Measurements from ENCODE around the gene MBOAT2.

The MBOAT2 gene

DNA sequence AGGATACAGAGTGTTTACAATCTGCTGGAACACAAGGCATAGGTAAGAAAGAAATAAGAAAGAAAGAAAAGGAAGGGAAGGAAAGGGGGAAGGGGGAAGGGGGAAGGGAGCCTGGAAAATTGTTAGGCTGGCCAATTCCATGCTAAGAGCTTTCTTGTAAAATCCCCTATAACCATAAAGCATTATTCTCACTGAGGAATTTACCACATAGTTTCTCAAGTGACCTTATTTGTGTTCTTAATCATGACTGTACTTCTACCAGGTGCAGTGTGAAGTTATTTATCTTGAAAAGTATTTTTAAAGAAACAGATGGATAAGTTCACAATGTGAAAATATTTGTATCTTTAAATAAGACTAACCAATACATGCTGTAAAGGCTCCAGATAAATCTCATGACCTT is 126.9 kb downstream of the MBOAT2 start:
- in situ Hi-C loops (cut with HindIII; ENCODE audit: low sequenced_read_pairs): no loop called here
- TF ChIP-seq, protein P1, sequence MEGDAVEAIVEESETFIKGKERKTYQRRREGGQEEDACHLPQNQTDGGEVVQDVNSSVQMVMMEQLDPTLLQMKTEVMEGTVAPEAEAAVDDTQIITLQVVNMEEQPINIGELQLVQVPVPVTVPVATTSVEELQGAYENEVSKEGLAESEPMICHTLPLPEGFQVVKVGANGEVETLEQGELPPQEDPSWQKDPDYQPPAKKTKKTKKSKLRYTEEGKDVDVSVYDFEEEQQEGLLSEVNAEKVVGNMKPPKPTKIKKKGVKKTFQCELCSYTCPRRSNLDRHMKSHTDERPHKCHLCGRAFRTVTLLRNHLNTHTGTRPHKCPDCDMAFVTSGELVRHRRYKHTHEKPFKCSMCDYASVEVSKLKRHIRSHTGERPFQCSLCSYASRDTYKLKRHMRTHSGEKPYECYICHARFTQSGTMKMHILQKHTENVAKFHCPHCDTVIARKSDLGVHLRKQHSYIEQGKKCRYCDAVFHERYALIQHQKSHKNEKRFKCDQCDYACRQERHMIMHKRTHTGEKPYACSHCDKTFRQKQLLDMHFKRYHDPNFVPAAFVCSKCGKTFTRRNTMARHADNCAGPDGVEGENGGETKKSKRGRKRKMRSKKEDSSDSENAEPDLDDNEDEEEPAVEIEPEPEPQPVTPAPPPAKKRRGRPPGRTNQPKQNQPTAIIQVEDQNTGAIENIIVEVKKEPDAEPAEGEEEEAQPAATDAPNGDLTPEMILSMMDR (IDR thresholded peaks at IDR 0.05; ENCODE audit: low read depth, low read length): no peak
- no peak overlapping the region for H3K4me3 ChIP-seq (ENCODE audit: low read depth, low read length)
- DNase-seq (ENCODE audit: low read depth, low spot score): no peak

DNA sequence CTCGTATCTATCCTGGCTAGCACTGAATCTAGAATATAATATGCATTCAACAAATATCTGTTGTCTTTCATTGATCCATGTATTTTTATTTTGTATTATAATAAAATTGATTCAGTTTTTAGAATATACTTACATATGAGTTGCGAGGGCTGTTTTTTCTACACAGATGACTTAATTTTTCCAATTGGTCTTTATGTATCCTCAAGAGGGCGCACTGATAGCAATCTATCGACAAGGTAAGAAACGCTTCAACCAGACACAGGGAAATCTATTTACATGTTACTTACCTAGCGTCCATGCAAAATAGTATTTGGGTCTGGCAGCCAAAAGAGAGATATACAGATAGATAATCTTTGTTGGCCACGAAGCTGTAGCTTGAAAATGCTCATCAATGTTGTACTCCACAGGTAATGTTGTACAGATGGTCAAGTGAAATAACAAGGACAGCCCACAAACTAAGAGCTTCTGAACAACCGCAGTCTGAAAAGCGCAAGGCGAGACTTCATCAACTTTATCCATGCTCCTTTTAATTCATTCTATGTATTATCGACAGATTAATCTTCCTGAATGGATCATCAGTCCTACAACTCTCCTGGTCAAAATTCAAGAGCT is 130.6 kb downstream of the MBOAT2 start:
- TF ChIP-seq, protein P1 (IDR thresholded peaks at IDR 0.05; ENCODE audit: low read depth, low read length): peak; percentile 61
- H3K4me3 ChIP-seq (ENCODE audit: low read depth, low read length): no peak overlapping the region
- in situ Hi-C loops (cut with HindIII; ENCODE audit: low sequenced_read_pairs): no loop called here
- peak; percentile 71 for DNase-seq (ENCODE audit: low read depth, low spot score)

DNA sequence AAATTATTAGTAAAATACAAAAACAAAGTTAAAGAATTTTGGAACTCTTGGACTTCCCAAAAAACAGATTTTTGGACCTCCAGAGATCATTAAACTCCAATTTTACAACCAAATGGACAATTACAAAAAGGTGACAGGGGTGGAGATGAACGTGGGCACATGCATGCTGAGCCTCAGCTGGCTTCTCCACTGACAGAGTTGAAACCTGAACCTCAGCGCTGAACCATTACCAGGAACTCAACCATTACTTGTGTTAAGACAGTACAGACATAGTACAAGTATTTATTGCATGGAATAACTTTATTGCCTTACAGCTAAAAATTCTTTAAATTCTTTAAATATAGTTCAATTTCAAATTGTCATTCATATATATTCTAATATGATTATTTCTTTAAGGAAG is 133.0 kb downstream of the MBOAT2 start:
- H3K4me3 ChIP-seq (ENCODE audit: low read depth, low read length): no peak overlapping the region
- no peak for DNase-seq (ENCODE audit: low read depth, low spot score)
- in situ Hi-C loops (cut with HindIII; ENCODE audit: low sequenced_read_pairs): no loop called here
- TF ChIP-seq, protein P1 (IDR thresholded peaks at IDR 0.05; ENCODE audit: low read depth, low read length): no peak

DNA sequence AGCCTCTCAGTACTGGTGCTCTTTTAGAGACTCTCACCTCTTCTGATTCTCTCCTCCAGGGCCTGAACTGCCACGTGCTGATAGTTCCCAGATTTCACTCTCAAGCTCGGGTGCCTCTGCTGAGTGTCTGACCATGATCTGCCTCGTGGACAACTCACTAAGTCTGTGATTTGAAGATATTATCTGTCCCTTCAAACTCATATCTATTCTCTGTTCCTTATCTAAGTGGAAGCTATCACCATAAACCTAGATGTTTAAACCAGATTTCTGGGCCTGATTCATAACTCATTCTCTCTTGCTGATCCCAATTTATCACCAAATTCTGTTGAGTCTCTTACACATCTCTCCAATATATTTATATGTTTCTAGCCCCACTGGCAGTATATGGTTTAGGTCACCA is 136.1 kb downstream of the MBOAT2 start:
- no peak for DNase-seq (ENCODE audit: low read depth, low spot score)
- in situ Hi-C loops (cut with HindIII; ENCODE audit: low sequenced_read_pairs): no loop called here
- TF ChIP-seq, protein P1 (IDR thresholded peaks at IDR 0.05; ENCODE audit: low read depth, low read length): no peak
- no peak overlapping the region for H3K4me3 ChIP-seq (ENCODE audit: low read depth, low read length)

DNA sequence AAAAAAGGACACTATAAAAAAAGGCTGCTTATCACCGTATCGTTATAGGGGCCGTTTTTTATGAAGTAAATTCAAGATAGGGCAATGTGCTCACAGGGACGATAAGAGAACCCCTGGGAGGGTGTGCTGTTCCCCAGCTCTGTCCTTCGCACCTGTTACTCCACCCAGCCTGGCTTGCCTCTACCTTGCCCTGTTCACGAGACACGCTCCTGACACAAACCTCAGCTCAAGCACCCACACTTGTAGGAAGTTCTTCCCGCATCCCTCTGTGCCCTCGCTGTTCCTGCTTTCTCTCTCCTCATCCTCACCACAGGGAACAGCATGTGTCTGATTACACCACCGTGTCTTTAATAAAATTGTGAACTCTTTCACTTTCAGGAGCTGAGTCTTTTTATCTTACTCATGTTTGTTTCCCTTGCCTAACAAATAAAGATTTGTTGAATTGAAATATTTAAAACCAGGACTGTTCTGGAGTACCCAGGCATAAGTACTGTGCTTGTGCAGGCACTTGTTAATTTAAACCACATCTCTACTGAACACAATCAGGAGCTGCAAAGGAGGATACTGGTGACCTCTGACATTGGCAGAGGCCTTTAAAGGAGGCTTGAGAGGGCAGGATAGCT is 140.0 kb downstream of the MBOAT2 start:
- H3K4me3 ChIP-seq (ENCODE audit: low read depth, low read length): no peak overlapping the region
- in situ Hi-C loops (cut with HindIII; ENCODE audit: low sequenced_read_pairs): no loop called here
- no peak for DNase-seq (ENCODE audit: low read depth, low spot score)
- TF ChIP-seq, protein P1 (IDR thresholded peaks at IDR 0.05; ENCODE audit: low read depth, low read length): no peak

DNA sequence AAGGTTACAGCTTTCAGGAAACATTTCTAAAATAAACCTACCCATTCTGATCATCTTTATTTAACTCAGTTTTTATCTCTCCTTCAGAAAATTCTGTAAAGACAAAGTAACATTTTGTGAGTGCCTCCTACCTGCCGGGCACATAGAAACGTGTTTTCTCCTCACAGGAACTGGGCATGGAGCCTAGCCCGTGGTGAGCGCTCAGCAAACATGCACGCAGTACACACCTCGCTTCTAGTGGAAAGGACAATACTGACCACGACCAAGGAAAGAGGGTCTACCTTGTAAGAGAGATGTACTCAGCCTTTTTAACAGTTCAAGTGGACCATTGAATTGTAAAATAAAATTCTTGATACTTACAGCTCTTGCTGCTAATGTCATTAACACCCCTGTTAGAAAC is 141.3 kb downstream of the MBOAT2 start:
- no peak overlapping the region for H3K4me3 ChIP-seq (ENCODE audit: low read depth, low read length)
- TF ChIP-seq, protein P1 (IDR thresholded peaks at IDR 0.05; ENCODE audit: low read depth, low read length): no peak
- DNase-seq (ENCODE audit: low read depth, low spot score): no peak
- in situ Hi-C loops (cut with HindIII; ENCODE audit: low sequenced_read_pairs): no loop called here

All from astrocyte of the spinal cord (primary cell).